Neural crest cell (in vitro differentiated cells): ENCODE results near the gene CDC42. TPM values are rescaled to one million over a fixed set of nuclear protein-coding genes. Genes with fewer than 3 reads are reported as not detected.
A peak's percentile ranks its signal among the peaks of the same experiment; 100 is the strongest.
"Not testable (repeated sequence)": the region's sequence is repeated elsewhere in the genome, so short reads cannot be mapped to it uniquely, and the experiment has no call there.

Experiments used
- DNase-seq: peaks from one replicate; pipeline ENCODE4 v3.0.0; 2021; ENCODE audit warnings: low read depth, mixed read lengths, low spot score
- H3K27ac Mint-ChIP-seq: one replicate; pipeline ENCODE4 v1.8.0; 2021; ENCODE audit warnings: mild to moderate bottlenecking, mixed read lengths; ENCODE audit not compliant: unreplicated experiment
- H3K27me3 Mint-ChIP-seq: 2 replicates; pipeline ENCODE4 v1.8.0; 2021; ENCODE audit warnings: low read depth, mild to moderate bottlenecking, mixed read lengths
- H3K36me3 Mint-ChIP-seq: 2 replicates; pipeline ENCODE4 v1.8.0; 2021; ENCODE audit warnings: low read depth, mild to moderate bottlenecking, mixed read lengths
- H3K4me1 Mint-ChIP-seq: 2 replicates; pipeline ENCODE4 v1.8.0; 2021; ENCODE audit warnings: mixed read lengths
- H3K4me3 Mint-ChIP-seq: one replicate; pipeline ENCODE4 v1.8.0; 2021; ENCODE audit warnings: mild to moderate bottlenecking, mixed read lengths
- H3K9me3 Mint-ChIP-seq: 2 replicates; pipeline ENCODE4 v1.8.0; 2021; ENCODE audit warnings: mixed read lengths
- CTCF ChIP-seq: fragments of 200-600 bp; sonication (generic); conservative IDR thresholded peaks from 2 replicates; pipeline ENCODE4 v1.5.0; 2021; ENCODE audit warnings: antibody characterized with exemption, mild to moderate bottlenecking
- long read RNA-seq: library from polyadenylated mRNA; unstranded; transcript quantifications from one replicate; pipeline ENCODE4 v2.0.0, GENCODE V29; 2020
- total RNA-seq: library from RNA; stranded (reverse); gene quantifications from 2 replicates; pipeline ENCODE4 v1.2.1, GENCODE V29; 2021

CDC42 gene
- total RNA-seq = 192 and 198 TPM in 2 replicates
- long read RNA-seq, transcript CDC42-201 (6 exons, 1,452 nt) = major isoform, 18 of 60 reads
- long read RNA-seq, partial matches to known transcripts = 11 of 60 reads
- long read RNA-seq, other reads (novel, unspliced or antisense) = 31 of 60 reads

GRCh38 chr1:22052115-22053016 lies at the start of gene CDC42:
CDC42 (plus strand) TSS chr1:22052709; CDS start chr1:22078479, 25,770 bp downstream.
- Mint-ChIP-seq H3K27ac (peak within 1 kb of the TSS; percentile 99), H3K27me3 (peaks cover 3% of the 10 kb centered on the region), H3K4me1 (peaks cover 28% of the 10 kb centered on the region), H3K9me3 (no peaks in the 10 kb centered on the region), H3K4me3 (peak within 1 kb of the TSS; percentile 96), H3K36me3 (peaks cover 6% of the 10 kb centered on the region)
- no peak for TF ChIP-seq CTCF
- peak; percentile 95 for DNase-seq

- H3K27me3 Mint-ChIP-seq = not testable (repeated sequence)
These were observed 49.6 kb upstream of the CDC42 start for GRCh38 chr1:22002875-22003274.

GRCh38 chr1:22003959-22004358 lies 48.5 kb upstream of the CDC42 start:
- not testable (repeated sequence) for H3K4me1 Mint-ChIP-seq, H3K36me3 Mint-ChIP-seq, H3K27ac Mint-ChIP-seq, H3K9me3 Mint-ChIP-seq, H3K27me3 Mint-ChIP-seq, DNase-seq, H3K4me3 Mint-ChIP-seq

More at GRCh38 chr1:22002875-22003274, 49.6 kb upstream of the CDC42 start:
- H3K36me3 Mint-ChIP-seq, H3K4me3 Mint-ChIP-seq, H3K4me1 Mint-ChIP-seq, DNase-seq, H3K9me3 Mint-ChIP-seq, H3K27ac Mint-ChIP-seq: not testable (repeated sequence)

- H3K4me1 Mint-ChIP-seq, H3K27me3 Mint-ChIP-seq, H3K4me3 Mint-ChIP-seq, H3K36me3 Mint-ChIP-seq, H3K9me3 Mint-ChIP-seq, H3K27ac Mint-ChIP-seq: not testable (repeated sequence)
- peak; percentile 51 for TF ChIP-seq CTCF
- DNase-seq = peak; percentile 51
These were observed 47.0 kb upstream of the CDC42 start for GRCh38 chr1:22005261-22006149.

GRCh38 chr1:22006736-22007135 lies 45.8 kb upstream of the CDC42 start:
- not testable (repeated sequence) for H3K27me3 Mint-ChIP-seq, H3K4me1 Mint-ChIP-seq, H3K9me3 Mint-ChIP-seq, H3K27ac Mint-ChIP-seq, H3K36me3 Mint-ChIP-seq, DNase-seq, H3K4me3 Mint-ChIP-seq

GRCh38 chr1:22007262-22007661 lies 45.2 kb upstream of the CDC42 start:
- not testable (repeated sequence) for H3K36me3 Mint-ChIP-seq, H3K9me3 Mint-ChIP-seq, DNase-seq, H3K4me3 Mint-ChIP-seq, H3K27me3 Mint-ChIP-seq, H3K4me1 Mint-ChIP-seq, H3K27ac Mint-ChIP-seq

- not testable (repeated sequence) for H3K9me3 Mint-ChIP-seq, H3K36me3 Mint-ChIP-seq, H3K27me3 Mint-ChIP-seq, H3K4me3 Mint-ChIP-seq, H3K27ac Mint-ChIP-seq, H3K4me1 Mint-ChIP-seq, DNase-seq
These were observed 42.9 kb upstream of the CDC42 start for GRCh38 chr1:22009566-22009965.

- H3K27me3 Mint-ChIP-seq, H3K4me3 Mint-ChIP-seq, H3K27ac Mint-ChIP-seq: not testable (repeated sequence)
These were observed 39.8 kb upstream of the CDC42 start for GRCh38 chr1:22012752-22013151.

GRCh38 chr1:22014575-22015206 lies 37.8 kb upstream of the CDC42 start:
- H3K27me3 Mint-ChIP-seq, H3K4me3 Mint-ChIP-seq, H3K4me1 Mint-ChIP-seq, H3K9me3 Mint-ChIP-seq, DNase-seq, H3K36me3 Mint-ChIP-seq: not testable (repeated sequence)
- H3K27ac Mint-ChIP-seq = peak overlapping the region; percentile 35

More at GRCh38 chr1:22012752-22013151, 39.8 kb upstream of the CDC42 start:
- not testable (repeated sequence) for DNase-seq, H3K4me1 Mint-ChIP-seq, H3K9me3 Mint-ChIP-seq, H3K36me3 Mint-ChIP-seq
